ENCODE results near the gene DIS3L2. TPM values are rescaled to one million over a fixed set of nuclear protein-coding genes. Genes with fewer than 3 reads are reported as not detected.

DIS3L2 gene
- total and polyA plus RNA-seq, 2 of the 8 experiments (the other 6 are each of a cell fraction or from before 2014, with no cell fraction given) = 11.5 to 21.6 TPM

GRCh38 chr2:232228332-232228731 is 266.8 kb downstream of the DIS3L2 start:
- H3K23ac ChIP-seq (ENCODE audit: insufficient read length) = no peak overlapping the region
- no peak overlapping the region for H3K4me2 ChIP-seq (ENCODE audit: insufficient read depth in 1 of 2, low read depth in 2 of 2, low read length in 2 of 2)
- no peaks in the 10 kb centered on the region for H3K79me1 ChIP-seq (ENCODE audit: low read depth, low read length)
- H3K4me1 ChIP-seq (replicated peaks in 1 of 4; ENCODE audit: control insufficient read depth in 3 of 4, insufficient read depth in 4 of 4, low read length in 3 of 4) = peaks cover 5 to 13% (median 8%) of the 10 kb centered on the region in 4 experiments
- H4K5ac ChIP-seq (ENCODE audit: insufficient read length, low read depth, low read length) = no peak overlapping the region
- H3K9me3 ChIP-seq (ENCODE audit: insufficient read depth in 2 of 2, low read depth in 1 of 2, low read length in 1 of 2) = no peaks in the 10 kb centered on the region
- H2BK12ac ChIP-seq (ENCODE audit: low read depth, low read length) = no peak overlapping the region
- H2BK20ac ChIP-seq (ENCODE audit: low read length) = no peak overlapping the region
- H3K27ac ChIP-seq (ENCODE audit: low read depth, low read length) = no peak overlapping the region
- no peak overlapping the region for H2AFZ ChIP-seq (ENCODE audit: low read length)
- no peak overlapping the region for H3K56ac ChIP-seq (replicated peaks; ENCODE audit: insufficient read length, low read depth, low read length)
- H4K8ac ChIP-seq (ENCODE audit: extremely low read depth, insufficient read depth, low read length) = no peak overlapping the region
- H3K79me2 ChIP-seq (ENCODE audit: control insufficient read depth in 1 of 2, insufficient read depth in 2 of 2, low read length in 2 of 2) = no peaks in the 10 kb centered on the region
- no peak overlapping the region for H2BK15ac ChIP-seq (ENCODE audit: low read length)
- H2AK5ac ChIP-seq (ENCODE audit: low read depth, low read length) = no peak overlapping the region
- H3K9ac ChIP-seq (replicated peaks in 1 of 4; ENCODE audit: extremely low read depth in 1 of 4, low read depth in 3 of 4, low read length in 3 of 4) = no peak overlapping the region
- no peaks in the 10 kb centered on the region for H3K27me3 ChIP-seq (replicated peaks in 1 of 4; ENCODE audit: control insufficient read depth in 3 of 4, extremely low read depth in 1 of 4, insufficient read depth in 3 of 4, low read length in 3 of 4)
- H4K20me1 ChIP-seq (replicated peaks in 1 of 2; ENCODE audit: control insufficient read depth in 1 of 2, insufficient read depth in 2 of 2, low read length in 2 of 2) = no peaks in the 10 kb centered on the region
- H3K4ac ChIP-seq (replicated peaks; ENCODE audit: insufficient read length, low read depth, low read length) = no peak overlapping the region
- 95% methylated on average over 4 of the region's 4 CpGs; no CpG with 5 or more reads in 1 of the 2 experiments for WGBS, 2 experiments (ENCODE audit: extremely low coverage in 1 of 2, insufficient coverage in 1 of 2, insufficient read length in 1 of 2, insufficient replicate concordance in 2 of 2, low coverage in 1 of 2, low lambda C conversion rate in 2 of 2, missing lambda C conversion rate in 1 of 2)
- H3K18ac ChIP-seq (ENCODE audit: extremely low read depth, low read length) = no peak overlapping the region
- H4K91ac ChIP-seq (replicated peaks; ENCODE audit: insufficient read length, low read length) = no peak overlapping the region
- H3K4me3 ChIP-seq (ENCODE audit: extremely low read depth in 1 of 4, insufficient read depth in 2 of 4, low read depth in 3 of 4, low read length in 4 of 4) = no peak overlapping the region
- FAIRE-seq = no peak
- ChIA-PET POLR2A (ENCODE audit: partially characterized antibody) (no interaction called here), CTCF (ENCODE audit: partially characterized antibody) (interaction anchor here (0.5 to 3.5 kb wide), 8 partner anchors 32 to 582 kb away, joined by 3 to 26 read pairs (median 6); partner anchors contain the start of gene NPPC)
- H3K14ac ChIP-seq (ENCODE audit: insufficient read length) = no peak overlapping the region
- no peak overlapping the region for H2BK120ac ChIP-seq (replicated peaks; ENCODE audit: low read depth, low read length)
- no peaks in the 10 kb centered on the region for H3K23me2 ChIP-seq (ENCODE audit: low read depth, low read length)
- no peak overlapping the region for H2BK5ac ChIP-seq (ENCODE audit: low read depth, low read length)
- no peaks in the 10 kb centered on the region for H3K36me3 ChIP-seq (ENCODE audit: control insufficient read depth in 2 of 4, insufficient read depth in 4 of 4, low read length in 3 of 4)
- DNase-seq (ENCODE audit: low read depth in 1 of 2, low spot score in 2 of 2) = no peak
- TF ChIP-seq GTF2F1 (IDR thresholded peaks at IDR 0.05; ENCODE audit: borderline replicate concordance, low read depth, low read length) = no peak
- TF ChIP-seq RNF2 (IDR thresholded peaks at IDR 0.05; ENCODE audit: borderline replicate concordance, low read depth, low read length, missing control alignments, poor library complexity, severe bottlenecking) = no peak

All from H1 (cell line).